GM21723 (cell line): ENCODE data around the gene MS4A10.

Source experiments
- ATAC-seq: cut with Tn5 transposase; IDR thresholded peaks from one replicate; pipeline ENCODE4 v1.9.1; 2021; ENCODE audit warnings: mild to moderate bottlenecking, moderate library complexity; ENCODE audit not compliant: unreplicated experiment

The MS4A10 gene

DNA sequence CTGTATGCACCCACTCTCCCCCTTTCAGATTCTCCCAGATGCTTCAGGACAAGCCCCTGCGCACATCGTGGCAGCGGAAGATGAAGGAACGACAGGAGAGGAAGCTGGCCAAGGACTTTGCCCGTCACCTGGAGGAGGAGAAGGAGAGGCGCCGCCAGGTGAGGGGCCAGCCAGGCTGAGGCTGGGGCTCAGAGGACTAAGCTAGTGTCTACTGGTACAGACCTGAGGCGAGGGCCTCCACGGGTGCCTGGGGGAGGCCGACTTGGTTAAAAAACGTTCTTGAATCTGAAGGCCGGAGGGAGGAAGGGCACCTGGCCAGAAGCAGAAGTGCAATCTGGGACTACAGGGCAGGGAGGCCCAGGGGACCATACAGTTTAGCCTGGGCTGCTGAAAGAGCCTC lies 62.8 kb downstream of the MS4A10 start:
- ATAC-seq: no peak

GRCh38 chr11:60848714-60849151 lies 63.6 kb downstream of the MS4A10 start:
- no peak for ATAC-seq

DNA sequence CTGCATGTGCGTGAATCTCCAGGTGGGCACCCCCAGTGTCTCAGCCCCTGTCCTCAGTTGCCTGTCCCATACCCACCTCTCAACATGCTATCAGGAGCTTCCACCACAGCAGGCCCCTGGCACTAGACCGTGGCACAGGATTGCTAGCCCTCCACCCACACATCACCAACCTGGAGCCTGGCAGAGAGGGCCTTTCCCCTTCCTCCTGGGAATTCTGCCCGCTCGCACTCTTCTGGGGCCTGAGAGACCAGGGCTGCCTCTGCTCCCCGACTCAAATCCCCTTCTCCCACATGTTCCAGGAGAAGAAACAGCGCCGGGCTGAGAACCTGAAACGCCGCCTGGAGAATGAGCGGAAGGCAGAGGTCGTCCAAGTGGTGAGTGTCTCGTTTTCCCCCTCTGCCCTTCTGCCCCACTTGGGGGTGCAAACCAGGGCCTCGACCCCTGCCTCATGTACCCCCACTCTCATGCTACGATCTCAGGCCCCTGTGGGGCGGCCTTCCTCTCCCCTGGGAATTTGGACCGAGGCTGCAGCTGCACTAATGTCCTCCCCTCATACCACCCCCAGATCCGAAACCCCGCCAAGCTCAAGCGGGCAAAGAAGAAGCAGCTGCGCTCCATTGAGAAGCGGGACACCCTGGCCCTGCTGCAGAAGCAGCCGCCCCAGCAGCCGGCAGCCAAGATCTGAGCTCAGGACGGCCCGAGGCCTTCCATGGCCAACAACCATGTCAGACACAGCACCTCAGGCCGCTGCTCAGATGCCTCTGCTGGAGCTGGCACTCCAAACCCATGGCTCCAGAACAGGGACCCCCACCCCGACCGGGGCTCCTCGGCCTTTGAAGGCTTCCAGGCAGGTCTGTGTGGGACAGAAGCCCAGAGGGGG lies 64.7 kb downstream of the MS4A10 start:
- no peak for ATAC-seq
